GM23338 (cell line): Measurements from ENCODE around the gene PSMB10.

Source experiments
- EZH2 ChIP-seq: fragments of 200-600 bp; sonication (generic); IDR thresholded peaks from one replicate; pipeline ENCODE4 v1.8.0; 2017; ENCODE audit warnings: antibody characterized with exemption, mild to moderate bottlenecking, low read depth; ENCODE audit not compliant: unreplicated experiment
- POLR2AphosphoS5 ChIP-seq: IDR thresholded peaks from 2 replicates; pipeline ENCODE4 v1.6.1; 2016; ENCODE audit warnings: antibody characterized with exemption, low read depth
- TF ChIP-seq, protein P1 (sequence below), 2 experiments: fragments of 200-600 bp in 1 of 2; sonication (generic) in 1 of 2; conservative IDR thresholded peaks; 2 replicates each; pipeline versions ENCODE4 v1.5.1 to v1.6.1; 2016 to 2017; ENCODE audit warnings: antibody characterized with exemption in 2 of 2, low read depth in 2 of 2, mild to moderate bottlenecking in 2 of 2, moderate library complexity in 1 of 2

GRCh38 chr16:67977005-67977404, 40.4 kb upstream of the PSMB10 start:
- no peak for TF ChIP-seq POLR2AphosphoS5
- TF ChIP-seq, protein P1, sequence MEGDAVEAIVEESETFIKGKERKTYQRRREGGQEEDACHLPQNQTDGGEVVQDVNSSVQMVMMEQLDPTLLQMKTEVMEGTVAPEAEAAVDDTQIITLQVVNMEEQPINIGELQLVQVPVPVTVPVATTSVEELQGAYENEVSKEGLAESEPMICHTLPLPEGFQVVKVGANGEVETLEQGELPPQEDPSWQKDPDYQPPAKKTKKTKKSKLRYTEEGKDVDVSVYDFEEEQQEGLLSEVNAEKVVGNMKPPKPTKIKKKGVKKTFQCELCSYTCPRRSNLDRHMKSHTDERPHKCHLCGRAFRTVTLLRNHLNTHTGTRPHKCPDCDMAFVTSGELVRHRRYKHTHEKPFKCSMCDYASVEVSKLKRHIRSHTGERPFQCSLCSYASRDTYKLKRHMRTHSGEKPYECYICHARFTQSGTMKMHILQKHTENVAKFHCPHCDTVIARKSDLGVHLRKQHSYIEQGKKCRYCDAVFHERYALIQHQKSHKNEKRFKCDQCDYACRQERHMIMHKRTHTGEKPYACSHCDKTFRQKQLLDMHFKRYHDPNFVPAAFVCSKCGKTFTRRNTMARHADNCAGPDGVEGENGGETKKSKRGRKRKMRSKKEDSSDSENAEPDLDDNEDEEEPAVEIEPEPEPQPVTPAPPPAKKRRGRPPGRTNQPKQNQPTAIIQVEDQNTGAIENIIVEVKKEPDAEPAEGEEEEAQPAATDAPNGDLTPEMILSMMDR (conservative IDR thresholded peaks at IDR 0.05; ENCODE audit: low read depth in 2 of 2), result no peak
- no peak for TF ChIP-seq EZH2
